ENCODE results near the gene ADPRHL1.

- TF ChIP-seq CTCF (conservative IDR thresholded peaks at IDR 0.05) (no peak), ZFX (IDR thresholded peaks at IDR 0.05) (no peak)
These were observed 33.4 kb upstream of the ADPRHL1 start for GRCh38 chr13:113486698-113487097.
